Measurements from ENCODE around the gene CHRD. TPM values are rescaled to one million over a fixed set of nuclear protein-coding genes. Genes with fewer than 3 reads are reported as not detected.

Gene CHRD
- total and polyA plus RNA-seq, 9 of the 15 experiments (the other 6 are each of a cell fraction or from before 2014, with no cell fraction given): 0.11 to 1.3 (median 0.59) TPM; not detected in 3

GRCh38 chr3:184345317-184346144 lies 34.3 kb upstream of the CHRD start (continued):
- TF ChIP-seq, protein P1, sequence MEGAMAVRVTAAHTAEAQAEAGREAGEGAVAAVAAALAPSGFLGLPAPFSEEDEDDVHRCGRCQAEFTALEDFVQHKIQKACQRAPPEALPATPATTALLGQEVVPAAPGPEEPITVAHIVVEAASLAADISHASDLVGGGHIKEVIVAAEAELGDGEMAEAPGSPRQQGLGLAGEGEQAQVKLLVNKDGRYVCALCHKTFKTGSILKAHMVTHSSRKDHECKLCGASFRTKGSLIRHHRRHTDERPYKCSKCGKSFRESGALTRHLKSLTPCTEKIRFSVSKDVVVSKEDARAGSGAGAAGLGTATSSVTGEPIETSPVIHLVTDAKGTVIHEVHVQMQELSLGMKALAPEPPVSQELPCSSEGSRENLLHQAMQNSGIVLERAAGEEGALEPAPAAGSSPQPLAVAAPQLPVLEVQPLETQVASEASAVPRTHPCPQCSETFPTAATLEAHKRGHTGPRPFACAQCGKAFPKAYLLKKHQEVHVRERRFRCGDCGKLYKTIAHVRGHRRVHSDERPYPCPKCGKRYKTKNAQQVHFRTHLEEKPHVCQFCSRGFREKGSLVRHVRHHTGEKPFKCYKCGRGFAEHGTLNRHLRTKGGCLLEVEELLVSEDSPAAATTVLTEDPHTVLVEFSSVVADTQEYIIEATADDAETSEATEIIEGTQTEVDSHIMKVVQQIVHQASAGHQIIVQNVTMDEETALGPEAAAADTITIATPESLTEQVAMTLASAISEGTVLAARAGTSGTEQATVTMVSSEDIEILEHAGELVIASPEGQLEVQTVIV (CRISPR knock-in tag; IDR thresholded peaks at IDR 0.05; ENCODE audit: borderline replicate concordance): no peak
- TF ChIP-seq NR2C2 (CRISPR knock-in tag; IDR thresholded peaks at IDR 0.05) (no peak), NR2C2 (tag; IDR thresholded peaks at IDR 0.05) (no peak), ZBTB17 (CRISPR knock-in tag; IDR thresholded peaks at IDR 0.05) (no peak), POLR2B (IDR thresholded peaks at IDR 0.05; ENCODE audit: low read depth, partially characterized antibody) (no peak), RAD21 (CRISPR knock-in tag; conservative IDR thresholded peaks at IDR 0.05 in 1 of 2, IDR thresholded peaks at IDR 0.05 in 1 of 2) (peak; percentile 14 to 54; a peak in 2 of 4 replicates), HNRNPK (IDR thresholded peaks at IDR 0.05; ENCODE audit: low read depth, low read length, poor library complexity, severe bottlenecking) (no peak), CBFA2T3 (IDR thresholded peaks at IDR 0.05) (no peak), DACH1 (IDR thresholded peaks at IDR 0.05; ENCODE audit: partially characterized antibody) (peak; percentile 91), ZNF584 (CRISPR knock-in tag; IDR thresholded peaks at IDR 0.05; ENCODE audit: low read depth) (no peak), PHB2 (IDR thresholded peaks at IDR 0.05; ENCODE audit: low read depth) (no peak), CTCFL (IDR thresholded peaks at IDR 0.05; ENCODE audit: borderline replicate concordance, insufficient read depth, low read depth, low read length, poor library complexity, severe bottlenecking) (peak; percentile 96), JUND (IDR thresholded peaks at IDR 0.05; ENCODE audit: borderline replicate concordance, low read depth, low read length) (peak; percentile 48; the same call in 1 of the 2 replicates), JUND (tag; IDR thresholded peaks at IDR 0.05; ENCODE audit: borderline replicate concordance, low read depth, low read length) (peak; percentile 25; the same call in 1 of the 3 replicates), NR2F6 (CRISPR knock-in tag; IDR thresholded peaks at IDR 0.05) (no peak), BRD4 (IDR thresholded peaks at IDR 0.05) (no peak), ZNF277 (CRISPR knock-in tag; IDR thresholded peaks at IDR 0.05; ENCODE audit: borderline replicate concordance) (no peak), PRMT5 (CRISPR knock-in tag; IDR thresholded peaks at IDR 0.05) (no peak), NR4A1 (CRISPR knock-in tag; IDR thresholded peaks at IDR 0.05) (no peak), NR4A1 (tag; IDR thresholded peaks at IDR 0.05) (no peak), ZNF311 (CRISPR knock-in tag; IDR thresholded peaks at IDR 0.05) (no peak)
- TF ChIP-seq, protein P2, sequence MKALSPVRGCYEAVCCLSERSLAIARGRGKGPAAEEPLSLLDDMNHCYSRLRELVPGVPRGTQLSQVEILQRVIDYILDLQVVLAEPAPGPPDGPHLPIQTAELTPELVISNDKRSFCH (CRISPR knock-in tag; IDR thresholded peaks at IDR 0.05): no peak
- TF ChIP-seq, protein P2 (tag; IDR thresholded peaks at IDR 0.05): no peak

Measured in K562 (cell line).